ENCODE data around the gene TMEM72.

The TMEM72 gene

GRCh38 chr10:44969854-44970253 lies 58.7 kb downstream of the TMEM72 start:
- no peak for DNase-seq

DNA sequence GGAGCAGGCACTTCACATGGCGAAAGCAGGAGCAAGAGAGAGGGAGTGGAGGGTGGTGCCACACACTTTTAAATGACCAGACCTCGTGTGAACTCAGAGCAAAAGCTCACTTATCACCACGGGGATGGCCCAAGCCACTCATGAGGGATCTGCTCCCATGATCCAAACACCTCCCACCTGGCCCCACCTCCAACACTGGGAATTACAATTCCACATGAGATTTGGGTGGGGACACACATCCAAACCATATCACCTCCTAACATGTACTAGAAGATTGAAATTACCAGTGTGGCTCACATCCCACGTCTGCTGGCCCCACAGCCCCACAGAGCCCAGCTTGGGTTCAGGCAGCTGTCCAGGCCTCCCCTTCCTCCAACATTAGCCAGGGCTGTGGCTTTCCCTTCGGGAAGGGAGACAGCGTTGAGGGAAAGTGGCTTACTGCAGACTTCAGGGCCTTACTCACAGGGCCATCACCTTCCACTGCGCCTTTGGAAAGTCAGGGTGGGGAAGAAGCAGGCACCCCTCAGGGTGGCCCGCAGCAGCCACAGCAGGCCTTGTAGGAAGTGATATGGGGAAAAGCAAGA lies 59.8 kb downstream of the TMEM72 start:
- no peak for DNase-seq

DNA sequence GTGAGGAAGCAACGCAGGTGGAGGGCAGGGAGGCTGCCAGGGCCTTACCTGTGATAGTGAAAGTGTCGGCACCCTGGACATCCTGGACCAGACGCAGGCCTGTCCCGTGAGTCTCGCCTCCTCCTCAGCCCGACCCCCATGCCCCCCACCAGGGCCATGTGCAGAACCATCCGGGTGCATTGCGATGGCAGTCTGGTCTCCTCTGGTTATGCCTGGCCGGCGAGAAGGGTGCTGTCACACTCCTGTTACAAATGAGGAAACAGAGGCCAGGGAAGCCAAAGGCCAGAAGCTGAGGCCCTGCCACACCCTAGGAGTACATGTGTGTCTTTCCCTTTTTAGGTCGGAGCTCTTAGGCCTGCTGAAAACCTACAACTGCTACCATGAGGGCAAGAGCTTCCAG lies 60.3 kb downstream of the TMEM72 start:
- no peak for DNase-seq

GRCh38 chr10:44971935-44972757 lies 61.0 kb downstream of the TMEM72 start:
- no peak for DNase-seq

DNA sequence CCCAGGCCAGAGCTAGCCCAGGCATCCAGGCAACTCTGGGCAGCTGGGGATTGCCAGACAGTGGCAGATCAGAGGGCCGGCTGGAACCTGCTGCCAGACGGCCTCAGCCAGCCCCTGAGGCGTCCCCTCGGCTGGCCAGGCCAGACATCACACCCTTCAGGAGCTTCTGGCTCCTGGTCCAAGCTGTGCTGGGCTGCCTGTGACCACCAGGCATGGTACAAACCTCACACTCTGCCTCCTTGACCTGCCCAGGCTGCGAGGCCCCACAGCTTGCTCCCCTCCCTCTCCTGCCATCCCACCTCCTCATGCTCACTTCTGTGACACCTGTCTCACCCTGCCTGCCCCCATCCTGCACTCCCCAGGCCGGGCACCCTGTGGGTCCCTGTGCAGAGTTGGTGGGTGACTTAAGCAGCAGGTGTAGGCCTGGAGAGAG lies 61.8 kb downstream of the TMEM72 start:
- DNase-seq, result no peak

DNA sequence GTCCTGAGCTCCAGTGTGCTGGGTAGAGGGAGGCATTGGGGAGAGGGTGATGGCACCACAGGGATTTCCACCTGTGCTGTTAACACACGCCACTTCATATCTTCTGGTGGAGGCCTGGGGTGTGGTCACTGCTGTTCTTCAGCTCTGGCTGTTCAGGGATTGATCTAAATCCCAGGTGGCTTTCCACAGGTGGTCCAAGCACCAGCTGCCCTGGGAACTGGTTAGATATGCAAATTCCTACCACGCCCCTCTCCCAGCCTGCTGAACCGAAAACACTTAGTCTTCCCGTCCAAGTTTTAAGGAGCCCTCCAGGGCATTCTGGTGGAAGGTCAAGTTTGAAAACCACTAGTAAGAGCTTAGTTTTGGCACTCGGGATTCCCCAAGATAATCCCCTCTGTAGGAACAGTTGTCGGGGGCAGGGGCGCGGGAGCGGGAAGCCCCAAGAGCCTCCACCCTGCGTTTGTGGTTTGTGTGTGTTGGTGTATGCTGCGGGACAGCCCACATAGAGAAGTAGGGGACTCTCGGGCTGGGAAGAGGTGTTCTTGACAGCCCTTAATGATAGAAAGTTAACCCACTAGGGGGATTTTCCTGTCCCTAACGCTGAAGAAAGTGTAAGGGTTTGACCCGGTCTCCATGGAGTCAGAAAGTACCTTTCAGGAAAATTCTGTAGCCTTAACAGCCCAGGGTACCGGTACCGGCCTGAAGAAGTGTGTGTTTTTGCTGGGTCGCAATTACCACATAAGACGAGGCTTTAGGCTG lies 62.4 kb downstream of the TMEM72 start:
- no peak for DNase-seq

- no peak for DNase-seq
Measured at GRCh38 chr10:44974082-44974627, 63.0 kb downstream of the TMEM72 start.

GRCh38 chr10:44974628-44975430 lies 63.7 kb downstream of the TMEM72 start:
- peak; percentile 50 for DNase-seq

GRCh38 chr10:44975431-44976331 lies 64.5 kb downstream of the TMEM72 start:
- DNase-seq, result peak; percentile 82

GRCh38 chr10:44976352-44977198 lies 65.4 kb downstream of the TMEM72 start:
- no peak for DNase-seq

DNA sequence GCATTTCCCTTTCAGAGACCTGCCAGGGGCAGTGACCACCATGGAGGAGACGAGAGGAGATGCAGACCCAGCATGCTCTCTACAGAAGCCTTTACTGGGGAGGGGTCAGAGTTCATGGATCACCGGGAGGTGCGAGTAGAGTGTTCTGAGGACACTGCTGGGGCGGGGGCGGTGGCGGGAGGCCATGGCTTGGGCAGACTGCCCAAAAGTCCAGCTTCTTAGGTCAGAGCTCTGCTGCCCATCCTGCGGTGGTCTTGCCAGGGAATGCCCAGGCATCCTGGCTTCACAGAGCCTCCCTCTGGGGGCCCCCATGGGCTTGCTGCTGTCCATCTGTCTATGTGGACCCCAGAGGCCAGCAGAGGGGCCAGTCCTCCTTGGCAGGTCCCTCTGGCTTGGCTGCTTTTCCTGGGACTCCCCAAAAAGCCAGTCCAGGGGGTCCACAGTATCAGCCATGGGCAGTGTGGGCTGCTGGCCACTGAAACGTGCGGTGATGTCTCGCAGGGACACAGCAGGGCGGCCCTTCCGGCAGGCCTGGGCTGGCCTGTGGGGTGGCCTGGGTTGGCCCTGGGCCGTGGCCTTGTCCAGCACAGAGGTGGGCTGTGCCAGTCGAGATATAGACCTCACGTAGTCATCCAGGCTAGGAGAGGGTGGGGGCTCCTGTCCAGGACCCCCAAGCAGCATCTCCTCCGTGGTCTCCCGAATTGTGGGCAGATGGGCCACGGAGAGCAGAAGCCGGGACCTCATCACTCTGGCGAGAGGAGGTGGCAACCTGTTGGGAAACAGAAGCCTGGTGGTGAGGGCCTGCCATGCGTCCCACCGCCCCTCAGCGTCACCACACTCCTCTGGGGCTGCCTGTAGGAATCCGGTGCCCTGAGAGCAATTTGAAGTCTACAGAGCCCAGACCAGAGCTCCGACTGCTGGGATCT lies 66.4 kb downstream of the TMEM72 start:
- DNase-seq, result no peak

GRCh38 chr10:44978213-44978569 lies 67.1 kb downstream of the TMEM72 start:
- no peak for DNase-seq

DNA sequence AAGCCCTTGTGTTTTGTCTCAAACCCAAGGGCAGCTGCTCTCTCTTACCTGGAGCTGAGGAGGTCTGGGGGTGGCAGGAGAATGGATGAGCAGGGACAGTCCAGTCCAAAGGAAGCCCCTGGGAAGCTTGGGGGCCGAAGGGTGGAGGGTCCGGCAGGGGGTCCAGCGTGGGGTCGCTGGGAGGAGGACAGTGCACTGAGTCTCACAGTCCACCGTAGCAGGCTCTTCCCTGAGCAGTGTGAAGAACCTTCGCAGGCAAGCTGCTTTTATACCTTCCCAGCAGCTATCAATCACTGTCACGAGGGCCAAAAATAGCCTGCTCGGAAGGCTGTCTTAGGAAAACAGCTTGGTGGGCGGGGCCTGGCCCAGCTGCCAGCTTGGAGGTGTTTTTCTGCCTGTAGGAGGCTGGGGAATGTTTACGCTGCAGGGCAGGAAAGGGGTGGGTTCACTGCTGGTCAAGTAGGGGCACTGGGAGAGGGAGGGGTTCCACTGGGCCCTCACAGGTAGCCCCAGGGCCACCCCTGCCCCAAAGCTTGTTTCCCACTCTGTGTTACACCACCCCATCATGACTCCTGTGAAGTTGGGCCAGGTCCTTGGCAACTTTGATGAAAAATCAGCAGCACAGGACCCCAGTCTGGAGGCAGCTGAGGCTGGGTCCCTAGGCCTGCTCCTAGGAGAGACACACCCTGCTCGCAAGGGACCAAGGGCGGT lies 67.6 kb downstream of the TMEM72 start, which contains the start of gene DEPP1:
DEPP1 (minus strand) TSS at position 240 of the 711 bp plus-strand sequence. CDS start 779 bp downstream, outside the sequence.
- DNase-seq, result peak; percentile 94

- no peak for DNase-seq
Measured at GRCh38 chr10:44979281-44980191, 68.4 kb downstream of the TMEM72 start.

GRCh38 chr10:44980309-44981171 lies 69.4 kb downstream of the TMEM72 start:
- DNase-seq, result no peak
